GM18511 (cell line): ENCODE data around the gene ADGRF5.

Experiments
- ATAC-seq: cut with Tn5 transposase; IDR thresholded peaks from one replicate; pipeline ENCODE4 v1.9.1; 2021; ENCODE audit warnings: mild to moderate bottlenecking, moderate library complexity; ENCODE audit not compliant: unreplicated experiment

The ADGRF5 gene

GRCh38 chr6:46931416-46931815 is 9.7 kb upstream of the ADGRF5 start:
- ATAC-seq: no peak

- no peak for ATAC-seq
Measured at GRCh38 chr6:46930331-46930730, 8.6 kb upstream of the ADGRF5 start.

GRCh38 chr6:46927066-46927465 is 5.3 kb upstream of the ADGRF5 start:
- no peak for ATAC-seq

- ATAC-seq: no peak
Measured at GRCh38 chr6:46926481-46926880, 4.7 kb upstream of the ADGRF5 start.

- no peak for ATAC-seq
Measured at GRCh38 chr6:46925563-46926253, 4.0 kb upstream of the ADGRF5 start.

- no peak for ATAC-seq
Measured at GRCh38 chr6:46923476-46923875, 1.7 kb upstream of the ADGRF5 start.

- ATAC-seq: no peak
Measured at GRCh38 chr6:46921059-46921458, 679 bp downstream of the ADGRF5 start.

GRCh38 chr6:46918806-46919205 is 2.9 kb downstream of the ADGRF5 start:
- ATAC-seq: no peak

- no peak for ATAC-seq
Measured at GRCh38 chr6:46917002-46917545, 4.7 kb downstream of the ADGRF5 start.

- ATAC-seq: no peak
Measured at GRCh38 chr6:46915866-46916265, 5.9 kb downstream of the ADGRF5 start.

- no peak for ATAC-seq
Measured at GRCh38 chr6:46915380-46915779, 6.4 kb downstream of the ADGRF5 start.

GRCh38 chr6:46914279-46914810 is 7.4 kb downstream of the ADGRF5 start:
- ATAC-seq: no peak

GRCh38 chr6:46909371-46909770 is 12.4 kb downstream of the ADGRF5 start:
- ATAC-seq: no peak

GRCh38 chr6:46906776-46907175 is 15.0 kb downstream of the ADGRF5 start:
- ATAC-seq: no peak

GRCh38 chr6:46904117-46904516 is 17.6 kb downstream of the ADGRF5 start:
- no peak for ATAC-seq

- no peak for ATAC-seq
Measured at GRCh38 chr6:46903175-46903574, 18.6 kb downstream of the ADGRF5 start.

- no peak for ATAC-seq
Measured at GRCh38 chr6:46901882-46902314, 19.8 kb downstream of the ADGRF5 start.

- ATAC-seq: no peak
Measured at GRCh38 chr6:46900266-46900665, 21.5 kb downstream of the ADGRF5 start.

- ATAC-seq: no peak
Measured at GRCh38 chr6:46899659-46900058, 22.1 kb downstream of the ADGRF5 start.

GRCh38 chr6:46898006-46898405 is 23.7 kb downstream of the ADGRF5 start:
- ATAC-seq: no peak

GRCh38 chr6:46896871-46897270 is 24.9 kb downstream of the ADGRF5 start:
- ATAC-seq: no peak

- no peak for ATAC-seq
Measured at GRCh38 chr6:46895930-46896329, 25.8 kb downstream of the ADGRF5 start.

- no peak for ATAC-seq
Measured at GRCh38 chr6:46894433-46894832, 27.3 kb downstream of the ADGRF5 start.
